HEK293 (cell line): ENCODE data around the gene DNMT1.

Experiments
- CTCF ChIP-seq: fragments of 450-650 bp; formaldehyde crosslinking; IDR thresholded peaks from 2 replicates; pipeline ENCODE4 v1.5.1; 2016; ENCODE audit warnings: missing biosample characterization, missing genetic modification characterization
- GLI2 ChIP-seq: fragments of 450-650 bp; formaldehyde crosslinking; IDR thresholded peaks from 2 replicates; pipeline ENCODE4; 2017; ENCODE audit warnings: missing biosample characterization, missing genetic modification characterization, low read depth, borderline replicate concordance
- HOXA7 ChIP-seq: sonication (generic); formaldehyde crosslinking; IDR thresholded peaks from 2 replicates; pipeline ENCODE4 v1.8.1; 2022; ENCODE audit warnings: missing genetic modification reagents, borderline replicate concordance
- HOXD13 ChIP-seq: sonication (generic); formaldehyde crosslinking; IDR thresholded peaks from 2 replicates; pipeline ENCODE4 v1.8.0; 2022; ENCODE audit warnings: missing genetic modification reagents, borderline replicate concordance
- KLF9 ChIP-seq: fragments of 450-650 bp; formaldehyde crosslinking; IDR thresholded peaks from 2 replicates; pipeline ENCODE4 v1.5.1; 2016; ENCODE audit warnings: missing biosample characterization, missing genetic modification characterization, low read depth
- OVOL3 ChIP-seq: fragments of 450-650 bp; formaldehyde crosslinking; IDR thresholded peaks from 2 replicates; pipeline ENCODE4 v1.5.1; 2016; ENCODE audit warnings: missing biosample characterization, missing genetic modification characterization
- PBX3 ChIP-seq: sonication (generic); formaldehyde crosslinking; IDR thresholded peaks from 2 replicates; pipeline ENCODE4 v1.8.1; 2022; ENCODE audit warnings: mild to moderate bottlenecking, moderate library complexity, missing genetic modification reagents
- PRDM10 ChIP-seq: fragments of 450-650 bp; formaldehyde crosslinking; IDR thresholded peaks from 2 replicates; pipeline ENCODE4 v1.5.1; 2016; ENCODE audit warnings: missing biosample characterization, missing genetic modification characterization
- SCRT2 ChIP-seq: fragments of 450-650 bp; formaldehyde crosslinking; IDR thresholded peaks from 2 replicates; pipeline ENCODE4 v1.5.1; 2016; ENCODE audit warnings: missing biosample characterization, missing genetic modification characterization
- YY1 ChIP-seq: fragments of 450-650 bp; formaldehyde crosslinking; IDR thresholded peaks from 2 replicates; pipeline ENCODE4 v1.5.1; 2018; ENCODE audit warnings: missing biosample characterization, missing genetic modification characterization
- YY2 ChIP-seq: fragments of 450-650 bp; formaldehyde crosslinking; IDR thresholded peaks from 2 replicates; pipeline ENCODE4 v1.5.1; 2016; ENCODE audit warnings: missing biosample characterization, missing genetic modification characterization
- ZBTB7A ChIP-seq: fragments of 450-650 bp; formaldehyde crosslinking; IDR thresholded peaks from 2 replicates; pipeline ENCODE4 v1.5.1; 2016; ENCODE audit warnings: low read depth, missing biosample characterization, missing genetic modification characterization
- ZFP41 ChIP-seq: fragments of 450-650 bp; formaldehyde crosslinking; IDR thresholded peaks from 2 replicates; pipeline ENCODE4 v1.5.1; 2016; ENCODE audit warnings: missing biosample characterization, missing genetic modification characterization, borderline replicate concordance
- ZNF112 ChIP-seq: fragments of 450-650 bp; formaldehyde crosslinking; IDR thresholded peaks from 2 replicates; pipeline ENCODE4 v1.5.0; 2017; ENCODE audit warnings: missing biosample characterization, missing genetic modification characterization
- ZNF121 ChIP-seq: fragments of 450-650 bp; formaldehyde crosslinking; IDR thresholded peaks from 2 replicates; pipeline ENCODE4 v1.5.1; 2016; ENCODE audit warnings: missing biosample characterization, missing genetic modification characterization
- ZNF2 ChIP-seq: fragments of 450-650 bp; formaldehyde crosslinking; IDR thresholded peaks from 2 replicates; pipeline ENCODE4 v1.5.1; 2016; ENCODE audit warnings: missing biosample characterization, missing genetic modification characterization
- ZNF362 ChIP-seq: fragments of 450-650 bp; formaldehyde crosslinking; IDR thresholded peaks from 2 replicates; pipeline ENCODE4 v1.5.1; 2016; ENCODE audit warnings: missing biosample characterization, missing genetic modification characterization
- ZNF366 ChIP-seq: fragments of 450-650 bp; formaldehyde crosslinking; conservative IDR thresholded peaks from 2 replicates; pipeline ENCODE4 v1.5.1; 2016; ENCODE audit warnings: missing biosample characterization, missing genetic modification characterization
- ZNF501 ChIP-seq: fragments of 450-650 bp; formaldehyde crosslinking; IDR thresholded peaks from 2 replicates; pipeline ENCODE4 v1.5.1; 2016; ENCODE audit warnings: missing biosample characterization, missing genetic modification characterization
- ZNF747 ChIP-seq: fragments of 450-650 bp; formaldehyde crosslinking; IDR thresholded peaks from 2 replicates; pipeline ENCODE4 v1.5.1; 2016; ENCODE audit warnings: missing biosample characterization, missing genetic modification characterization
- ZSCAN16 ChIP-seq: fragments of 450-650 bp; formaldehyde crosslinking; IDR thresholded peaks from 2 replicates; pipeline ENCODE4 v1.5.1; 2016; ENCODE audit warnings: missing biosample characterization, missing genetic modification characterization
- TF ChIP-seq, protein P1 (sequence below): fragments of 450-650 bp; formaldehyde crosslinking; IDR thresholded peaks from 2 replicates; pipeline ENCODE4 v1.5.1; 2016; ENCODE audit warnings: missing biosample characterization, missing genetic modification characterization
- TF ChIP-seq, protein P2 (sequence below): fragments of 450-650 bp; formaldehyde crosslinking; conservative IDR thresholded peaks from 2 replicates; pipeline ENCODE4 v1.5.1; 2016; ENCODE audit warnings: low read depth, missing biosample characterization, missing genetic modification characterization
- TF ChIP-seq, protein P3 (sequence below): fragments of 450-650 bp; formaldehyde crosslinking; IDR thresholded peaks from 2 replicates; pipeline ENCODE4 v1.5.1; 2016; ENCODE audit warnings: missing biosample characterization, missing genetic modification characterization

DNMT1 gene

GRCh38 chr19:10106100-10106936 is 88.4 kb downstream of the DNMT1 start, which contains the start of gene PPAN (continued):
- TF ChIP-seq PRDM10 (no peak), ZNF747 (tag by site-specific recombination) (no peak), HOXA7 (CRISPR knock-in tag) (no peak), ZNF501 (tag by site-specific recombination) (peak; percentile 48; the same call in 1 of the 2 replicates), OVOL3 (tag by site-specific recombination) (no peak), CTCF (peak; percentile 78), YY2 (0 out of 2 replicates have a peak, but pooled peaks have one; percentile 44), GLI2 (tag by site-specific recombination) (no peak), ZBTB7A (tag by site-specific recombination) (no peak), ZNF2 (tag by site-specific recombination) (peak; percentile 89), ZFP41 (tag by site-specific recombination) (no peak), HOXD13 (CRISPR knock-in tag) (no peak), KLF9 (tag by site-specific recombination) (no peak), ZNF112 (tag by site-specific recombination) (no peak), PBX3 (CRISPR knock-in tag) (peak; percentile 25; the same call in 1 of the 2 replicates), ZNF121 (no peak), ZSCAN16 (no peak), ZNF366 (no peak), ZNF362 (no peak), SCRT2 (no peak), YY1 (tag by site-specific recombination) (peak; percentile 76)
- TF ChIP-seq, protein P1, sequence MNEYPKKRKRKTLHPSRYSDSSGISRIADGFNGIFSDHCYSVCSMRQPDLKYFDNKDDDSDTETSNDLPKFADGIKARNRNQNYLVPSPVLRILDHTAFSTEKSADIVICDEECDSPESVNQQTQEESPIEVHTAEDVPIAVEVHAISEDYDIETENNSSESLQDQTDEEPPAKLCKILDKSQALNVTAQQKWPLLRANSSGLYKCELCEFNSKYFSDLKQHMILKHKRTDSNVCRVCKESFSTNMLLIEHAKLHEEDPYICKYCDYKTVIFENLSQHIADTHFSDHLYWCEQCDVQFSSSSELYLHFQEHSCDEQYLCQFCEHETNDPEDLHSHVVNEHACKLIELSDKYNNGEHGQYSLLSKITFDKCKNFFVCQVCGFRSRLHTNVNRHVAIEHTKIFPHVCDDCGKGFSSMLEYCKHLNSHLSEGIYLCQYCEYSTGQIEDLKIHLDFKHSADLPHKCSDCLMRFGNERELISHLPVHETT, result no peak
- TF ChIP-seq, protein P2, sequence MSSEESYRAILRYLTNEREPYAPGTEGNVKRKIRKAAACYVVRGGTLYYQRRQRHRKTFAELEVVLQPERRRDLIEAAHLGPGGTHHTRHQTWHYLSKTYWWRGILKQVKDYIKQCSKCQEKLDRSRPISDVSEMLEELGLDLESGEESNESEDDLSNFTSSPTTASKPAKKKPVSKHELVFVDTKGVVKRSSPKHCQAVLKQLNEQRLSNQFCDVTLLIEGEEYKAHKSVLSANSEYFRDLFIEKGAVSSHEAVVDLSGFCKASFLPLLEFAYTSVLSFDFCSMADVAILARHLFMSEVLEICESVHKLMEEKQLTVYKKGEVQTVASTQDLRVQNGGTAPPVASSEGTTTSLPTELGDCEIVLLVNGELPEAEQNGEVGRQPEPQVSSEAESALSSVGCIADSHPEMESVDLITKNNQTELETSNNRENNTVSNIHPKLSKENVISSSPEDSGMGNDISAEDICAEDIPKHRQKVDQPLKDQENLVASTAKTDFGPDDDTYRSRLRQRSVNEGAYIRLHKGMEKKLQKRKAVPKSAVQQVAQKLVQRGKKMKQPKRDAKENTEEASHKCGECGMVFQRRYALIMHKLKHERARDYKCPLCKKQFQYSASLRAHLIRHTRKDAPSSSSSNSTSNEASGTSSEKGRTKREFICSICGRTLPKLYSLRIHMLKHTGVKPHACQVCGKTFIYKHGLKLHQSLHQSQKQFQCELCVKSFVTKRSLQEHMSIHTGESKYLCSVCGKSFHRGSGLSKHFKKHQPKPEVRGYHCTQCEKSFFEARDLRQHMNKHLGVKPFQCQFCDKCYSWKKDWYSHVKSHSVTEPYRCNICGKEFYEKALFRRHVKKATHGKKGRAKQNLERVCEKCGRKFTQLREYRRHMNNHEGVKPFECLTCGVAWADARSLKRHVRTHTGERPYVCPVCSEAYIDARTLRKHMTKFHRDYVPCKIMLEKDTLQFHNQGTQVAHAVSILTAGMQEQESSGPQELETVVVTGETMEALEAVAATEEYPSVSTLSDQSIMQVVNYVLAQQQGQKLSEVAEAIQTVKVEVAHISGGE (tag by site-specific recombination), result peak; percentile 97
- TF ChIP-seq, protein P3, sequence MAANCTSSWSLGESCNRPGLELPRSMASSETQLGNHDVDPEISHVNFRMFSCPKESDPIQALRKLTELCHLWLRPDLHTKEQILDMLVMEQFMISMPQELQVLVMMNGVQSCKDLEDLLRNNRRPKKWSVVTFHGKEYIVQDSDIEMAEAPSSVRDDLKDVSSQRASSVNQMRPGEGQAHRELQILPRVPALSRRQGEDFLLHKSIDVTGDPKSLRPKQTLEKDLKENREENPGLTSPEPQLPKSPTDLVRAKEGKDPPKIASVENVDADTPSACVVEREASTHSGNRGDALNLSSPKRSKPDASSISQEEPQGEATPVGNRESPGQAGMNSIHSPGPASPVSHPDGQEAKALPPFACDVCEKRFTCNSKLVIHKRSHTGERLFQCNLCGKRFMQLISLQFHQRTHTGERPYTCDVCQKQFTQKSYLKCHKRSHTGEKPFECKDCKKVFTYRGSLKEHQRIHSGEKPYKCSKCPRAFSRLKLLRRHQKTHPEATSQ (tag by site-specific recombination), result no peak
